ENCODE measurements around the gene COMMD9. TPM values are rescaled to one million over a fixed set of nuclear protein-coding genes. Genes with fewer than 3 reads are reported as not detected.

The COMMD9 gene
- total RNA-seq, 1 experiment from 2014 or later: 34.4 TPM

GRCh38 chr11:36311926-36312595 is 22.8 kb upstream of the COMMD9 start:
- H3K27me3 ChIP-seq (ENCODE audit: control insufficient read depth, insufficient read depth, low read length): no peaks in the 10 kb centered on the region
- no peak for DNase-seq

GRCh38 chr11:36309779-36310178 is 20.6 kb upstream of the COMMD9 start:
- no peak for DNase-seq

More at GRCh38 chr11:36311926-36312595, 22.8 kb upstream of the COMMD9 start:
- Histone ChIP-seq H3K4me3 (ENCODE audit: insufficient read depth, low read depth, low read length) (no peak overlapping the region), H3K36me3 (replicated peaks; ENCODE audit: control insufficient read depth, insufficient read depth, low read length) (no peaks in the 10 kb centered on the region)

GRCh38 chr11:36308577-36308976 is 19.4 kb upstream of the COMMD9 start:
- no peaks in the 10 kb centered on the region for H3K36me3 ChIP-seq (replicated peaks; ENCODE audit: control insufficient read depth, insufficient read depth, low read length)
- H3K4me3 ChIP-seq (ENCODE audit: insufficient read depth, low read depth, low read length): no peak overlapping the region
- DNase-seq: no peak
- no peaks in the 10 kb centered on the region for H3K27me3 ChIP-seq (ENCODE audit: control insufficient read depth, insufficient read depth, low read length)

More at GRCh38 chr11:36309779-36310178, 20.6 kb upstream of the COMMD9 start:
- Histone ChIP-seq H3K36me3 (replicated peaks; ENCODE audit: control insufficient read depth, insufficient read depth, low read length) (no peaks in the 10 kb centered on the region), H3K4me3 (ENCODE audit: insufficient read depth, low read depth, low read length) (no peak overlapping the region), H3K27me3 (ENCODE audit: control insufficient read depth, insufficient read depth, low read length) (no peaks in the 10 kb centered on the region)

GRCh38 chr11:36306888-36307287 is 17.7 kb upstream of the COMMD9 start:
- H3K36me3 ChIP-seq (replicated peaks; ENCODE audit: control insufficient read depth, insufficient read depth, low read length): no peaks in the 10 kb centered on the region
- no peaks in the 10 kb centered on the region for H3K27me3 ChIP-seq (ENCODE audit: control insufficient read depth, insufficient read depth, low read length)
- H3K4me3 ChIP-seq (ENCODE audit: insufficient read depth, low read depth, low read length): no peak overlapping the region
- peak; percentile 26 for DNase-seq

GRCh38 chr11:36305047-36305446 is 15.8 kb upstream of the COMMD9 start:
- no peak overlapping the region for H3K4me3 ChIP-seq (ENCODE audit: insufficient read depth, low read depth, low read length)
- no peaks in the 10 kb centered on the region for H3K36me3 ChIP-seq (replicated peaks; ENCODE audit: control insufficient read depth, insufficient read depth, low read length)
- DNase-seq: no peak
- no peaks in the 10 kb centered on the region for H3K27me3 ChIP-seq (ENCODE audit: control insufficient read depth, insufficient read depth, low read length)

GRCh38 chr11:36304351-36304750 is 15.1 kb upstream of the COMMD9 start:
- Histone ChIP-seq H3K27me3 (ENCODE audit: control insufficient read depth, insufficient read depth, low read length) (no peaks in the 10 kb centered on the region), H3K4me3 (ENCODE audit: insufficient read depth, low read depth, low read length) (no peak overlapping the region), H3K36me3 (replicated peaks; ENCODE audit: control insufficient read depth, insufficient read depth, low read length) (no peaks in the 10 kb centered on the region)
- no peak for DNase-seq

- no peaks in the 10 kb centered on the region for H3K36me3 ChIP-seq (replicated peaks; ENCODE audit: control insufficient read depth, insufficient read depth, low read length)
- no peak for DNase-seq
- no peak overlapping the region for H3K4me3 ChIP-seq (ENCODE audit: insufficient read depth, low read depth, low read length)
- H3K27me3 ChIP-seq (ENCODE audit: control insufficient read depth, insufficient read depth, low read length): no peaks in the 10 kb centered on the region
These were observed 11.4 kb upstream of the COMMD9 start for GRCh38 chr11:36300650-36301049.

GRCh38 chr11:36296884-36297543 is 7.8 kb upstream of the COMMD9 start:
- no peak for DNase-seq
- Histone ChIP-seq H3K36me3 (replicated peaks; ENCODE audit: control insufficient read depth, insufficient read depth, low read length) (no peaks in the 10 kb centered on the region), H3K27me3 (ENCODE audit: control insufficient read depth, insufficient read depth, low read length) (no peaks in the 10 kb centered on the region), H3K4me3 (ENCODE audit: insufficient read depth, low read depth, low read length) (no peak overlapping the region)

GRCh38 chr11:36295926-36296325 is 6.7 kb upstream of the COMMD9 start, which contains the start of gene PRR5L:
Gene PRR5L (plus strand): TSS chr11:36296288. CDS start chr11:36401122, 104,834 bp downstream.
- DNase-seq: no peak
- H3K27me3 ChIP-seq (ENCODE audit: control insufficient read depth, insufficient read depth, low read length): no peaks in the 10 kb centered on the region; the same call in 1 of the 2 replicates
- H3K4me3 ChIP-seq (ENCODE audit: insufficient read depth, low read depth, low read length): no peak within 1 kb of the TSS
- no peaks in the 10 kb centered on the region for H3K36me3 ChIP-seq (replicated peaks; ENCODE audit: control insufficient read depth, insufficient read depth, low read length)

- no peak overlapping the region for H3K4me3 ChIP-seq (ENCODE audit: insufficient read depth, low read depth, low read length)
- DNase-seq: peak; percentile 73
- peaks cover 7% of the 10 kb centered on the region for H3K27me3 ChIP-seq (ENCODE audit: control insufficient read depth, insufficient read depth, low read length)
- no peaks in the 10 kb centered on the region for H3K36me3 ChIP-seq (replicated peaks; ENCODE audit: control insufficient read depth, insufficient read depth, low read length)
These were observed 3.1 kb upstream of the COMMD9 start for GRCh38 chr11:36292311-36292722.

- Histone ChIP-seq H3K36me3 (replicated peaks; ENCODE audit: control insufficient read depth, insufficient read depth, low read length) (no peaks in the 10 kb centered on the region), H3K27me3 (ENCODE audit: control insufficient read depth, insufficient read depth, low read length) (peaks cover 7% of the 10 kb centered on the region), H3K4me3 (ENCODE audit: insufficient read depth, low read depth, low read length) (peak overlapping the region; percentile 40)
- DNase-seq: no peak
These were observed 590 bp downstream of the COMMD9 start for GRCh38 chr11:36288442-36289225.

GRCh38 chr11:36282926-36283325 is 6.3 kb downstream of the COMMD9 start:
- no peak overlapping the region for H3K4me3 ChIP-seq (ENCODE audit: insufficient read depth, low read depth, low read length)
- H3K27me3 ChIP-seq (ENCODE audit: control insufficient read depth, insufficient read depth, low read length): no peaks in the 10 kb centered on the region
- no peak for DNase-seq
- no peaks in the 10 kb centered on the region for H3K36me3 ChIP-seq (replicated peaks; ENCODE audit: control insufficient read depth, insufficient read depth, low read length)

GRCh38 chr11:36281850-36282249 is 7.4 kb downstream of the COMMD9 start:
- no peak for DNase-seq
- no peak overlapping the region for H3K4me3 ChIP-seq (ENCODE audit: insufficient read depth, low read depth, low read length)
- no peaks in the 10 kb centered on the region for H3K27me3 ChIP-seq (ENCODE audit: control insufficient read depth, insufficient read depth, low read length)
- H3K36me3 ChIP-seq (replicated peaks; ENCODE audit: control insufficient read depth, insufficient read depth, low read length): no peaks in the 10 kb centered on the region

- Histone ChIP-seq H3K36me3 (replicated peaks; ENCODE audit: control insufficient read depth, insufficient read depth, low read length) (no peaks in the 10 kb centered on the region), H3K4me3 (ENCODE audit: insufficient read depth, low read depth, low read length) (no peak overlapping the region), H3K27me3 (ENCODE audit: control insufficient read depth, insufficient read depth, low read length) (no peaks in the 10 kb centered on the region)
- no peak for DNase-seq
These were observed 8.7 kb downstream of the COMMD9 start for GRCh38 chr11:36280531-36280930.
